Measurements from ENCODE around the gene GRAMD2A.

The GRAMD2A gene

DNA sequence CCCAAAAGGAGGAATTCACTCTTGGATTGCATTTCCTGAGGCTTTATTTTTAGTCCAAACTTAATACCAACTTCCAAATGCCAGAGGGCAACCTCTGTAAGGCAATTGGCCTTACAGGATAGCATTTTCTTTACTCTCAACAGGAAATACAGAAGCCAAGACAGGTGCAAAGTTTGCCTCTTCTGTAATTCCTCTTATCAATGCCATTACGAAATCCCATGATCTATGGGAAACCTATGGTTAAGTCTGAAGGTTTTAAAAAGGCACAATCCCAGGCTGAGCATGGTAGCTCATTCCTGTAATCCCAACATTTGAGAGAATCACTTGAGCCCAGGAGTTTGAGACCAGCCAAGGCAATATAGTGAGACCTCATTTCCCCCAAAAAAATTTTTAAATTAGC lies 18.5 kb upstream of the GRAMD2A start:
- no peak for DNase-seq

DNA sequence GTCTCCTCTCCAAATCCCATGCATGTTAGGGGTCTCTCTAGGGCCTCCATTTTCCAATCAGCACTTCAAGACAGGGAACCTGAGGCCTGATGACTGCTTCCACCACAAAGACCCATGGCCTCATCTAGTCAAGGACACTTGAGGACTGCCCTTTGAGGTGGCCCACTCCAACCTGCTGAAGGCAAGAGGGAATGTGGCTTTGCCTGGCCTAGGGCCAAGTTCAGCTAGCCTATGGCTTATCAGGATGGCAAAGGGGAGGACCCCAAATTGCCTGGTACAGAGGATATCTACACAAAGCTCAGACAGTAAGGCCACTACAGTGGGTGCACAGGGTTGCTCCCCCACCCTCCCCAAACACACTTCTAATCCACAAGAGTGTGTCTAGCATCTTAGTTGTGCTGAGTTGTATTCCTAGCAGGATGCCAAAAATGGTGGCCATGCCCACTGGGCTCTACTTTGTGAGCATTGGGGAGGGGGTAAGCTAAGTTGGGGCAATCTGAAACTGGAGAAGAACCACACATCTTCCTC lies 10.0 kb upstream of the GRAMD2A start:
- DNase-seq, result no peak

DNA sequence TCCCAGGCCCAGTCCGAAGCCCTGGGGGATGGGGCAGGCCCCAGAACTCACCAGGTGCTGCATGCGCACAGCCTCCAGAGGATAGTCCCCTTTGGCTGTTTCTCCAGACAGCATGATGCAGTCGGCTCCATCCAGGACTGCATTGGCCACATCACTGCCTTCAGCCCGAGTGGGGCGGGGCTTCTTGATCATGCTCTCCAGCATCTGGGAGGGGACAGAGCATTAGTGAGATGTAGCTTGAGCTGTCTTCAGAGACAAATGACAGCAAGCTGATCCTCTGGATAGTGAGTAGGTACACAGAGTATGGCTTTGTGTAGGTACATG lies 9.1 kb upstream of the GRAMD2A start:
- DNase-seq, result no peak

DNA sequence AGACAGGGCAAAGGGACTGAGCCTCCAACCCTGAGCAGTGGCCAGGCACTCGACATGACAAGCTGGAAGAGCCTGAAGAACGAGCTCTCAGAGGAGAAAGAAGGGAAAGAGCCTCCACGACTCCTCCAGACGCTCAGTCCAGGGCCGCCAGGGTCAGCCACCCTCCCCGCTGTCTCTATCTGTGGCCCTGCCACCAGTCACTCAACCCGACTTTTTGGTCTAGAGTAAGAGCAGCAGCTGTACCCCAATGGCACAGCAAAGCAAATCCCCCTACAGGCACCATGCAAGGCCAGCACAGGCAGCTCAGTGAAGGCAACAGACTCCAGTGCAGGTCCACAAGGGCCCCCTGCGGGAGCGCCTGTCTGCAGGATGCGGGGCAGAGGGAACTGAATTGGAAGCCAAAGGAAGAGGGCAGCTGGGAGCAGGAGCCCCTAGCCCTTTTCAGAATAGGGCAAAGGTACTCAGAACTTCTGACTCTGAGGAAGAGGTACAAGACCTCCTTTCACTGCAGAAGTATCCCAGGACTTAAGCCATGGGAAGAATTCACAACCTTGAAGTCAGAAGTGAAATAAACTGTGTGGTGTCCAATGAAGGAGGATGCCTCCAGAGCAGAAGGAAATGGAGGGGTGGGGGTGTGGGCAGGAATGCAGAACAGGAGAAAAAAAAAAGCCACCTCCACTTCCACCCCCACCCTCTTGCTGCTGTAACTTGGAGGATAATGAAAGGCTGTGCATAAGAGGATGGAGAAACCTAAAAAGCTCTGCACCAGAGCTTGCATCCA lies 8.5 kb upstream of the GRAMD2A start:
- DNase-seq, result no peak

DNA sequence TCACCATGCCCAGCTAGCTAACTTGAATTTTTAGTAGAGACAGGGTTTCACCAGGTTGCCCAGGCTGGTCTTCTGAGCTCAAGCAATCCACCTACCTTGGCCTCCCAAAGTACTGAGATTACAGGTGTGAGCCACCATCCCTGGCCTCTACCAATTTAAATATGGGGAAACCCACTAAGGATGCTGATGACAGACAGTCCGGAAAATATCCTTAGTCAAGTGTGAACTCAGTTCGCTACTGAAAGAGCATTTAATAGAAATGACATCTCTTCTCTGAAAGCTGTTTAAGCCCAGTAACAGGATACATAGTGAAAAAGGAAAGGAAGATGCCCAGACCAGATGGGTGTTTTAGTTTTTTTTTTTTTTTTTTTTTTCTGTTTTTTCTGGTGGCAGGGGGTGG lies 7.7 kb upstream of the GRAMD2A start:
- DNase-seq, result no peak

DNA sequence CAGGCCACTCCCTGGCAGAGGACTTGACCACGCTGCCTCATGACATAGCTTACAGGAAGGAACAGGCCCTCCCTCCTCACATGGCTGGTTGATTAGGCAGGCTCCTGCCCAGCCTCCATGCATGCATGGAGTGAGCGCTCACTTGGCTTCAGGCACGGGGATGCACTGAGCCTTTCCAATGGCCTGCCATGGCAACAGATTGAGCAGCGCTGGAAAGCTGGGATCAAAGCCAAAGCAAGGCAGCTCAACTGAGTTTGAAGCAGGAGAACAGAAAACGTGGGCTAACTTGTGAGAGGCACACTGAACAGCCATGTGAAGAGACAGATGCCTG lies 5.9 kb upstream of the GRAMD2A start:
- DNase-seq, result peak; percentile 19

DNA sequence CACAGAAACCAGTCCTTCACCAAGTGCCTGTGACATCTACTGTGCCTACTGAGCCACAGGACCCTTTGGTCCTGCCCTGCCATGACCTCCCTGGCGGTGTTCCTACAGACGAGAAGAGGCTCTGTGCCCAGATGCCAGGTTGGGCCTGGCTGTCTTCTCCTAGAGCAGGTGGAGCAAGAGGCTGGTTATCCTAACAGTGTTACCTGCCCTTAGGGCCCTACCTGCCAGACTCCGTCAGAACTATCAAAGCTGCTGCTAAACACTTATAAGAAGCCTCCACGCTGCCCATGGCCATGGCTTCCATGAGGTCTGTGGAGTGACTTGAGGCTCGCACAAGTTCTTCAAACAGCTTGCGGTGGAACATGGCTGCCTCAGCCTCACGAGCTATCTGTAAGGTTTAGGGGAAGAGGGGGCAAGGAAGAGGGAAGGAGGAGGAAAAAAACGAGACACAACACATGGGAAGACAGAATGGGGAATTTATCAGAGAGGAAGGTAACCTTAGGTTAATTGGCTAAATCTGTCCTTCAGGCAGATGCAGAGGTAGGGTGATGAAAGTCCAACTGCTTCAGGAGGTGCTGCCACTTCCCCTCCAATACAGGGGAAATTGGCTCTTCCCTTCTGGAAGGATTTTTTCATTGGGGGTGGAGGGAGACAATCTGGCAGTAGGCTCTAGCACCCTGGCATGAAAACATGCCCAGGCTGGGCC lies 5.4 kb upstream of the GRAMD2A start:
- DNase-seq, result no peak

DNA sequence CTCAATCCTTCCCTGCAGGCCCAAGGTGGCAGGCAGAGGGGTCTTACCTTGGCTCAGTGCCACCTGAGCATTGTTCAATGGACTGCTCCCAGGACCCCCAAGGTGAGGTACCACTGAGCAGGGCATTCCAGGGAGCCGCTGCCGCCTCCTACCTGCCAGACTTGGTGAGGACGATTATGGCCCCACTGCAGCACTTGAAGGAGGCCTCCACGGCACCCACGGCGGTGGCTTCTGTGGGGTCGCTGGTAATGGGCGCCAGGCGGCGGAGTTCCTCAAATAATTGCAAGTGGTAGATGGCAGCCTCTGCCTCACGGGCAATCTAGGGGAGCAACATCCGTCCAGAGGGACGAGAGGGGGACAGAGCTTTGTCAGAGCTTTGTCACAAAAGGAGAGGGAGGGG lies 4.7 kb upstream of the GRAMD2A start:
- DNase-seq, result no peak

DNA sequence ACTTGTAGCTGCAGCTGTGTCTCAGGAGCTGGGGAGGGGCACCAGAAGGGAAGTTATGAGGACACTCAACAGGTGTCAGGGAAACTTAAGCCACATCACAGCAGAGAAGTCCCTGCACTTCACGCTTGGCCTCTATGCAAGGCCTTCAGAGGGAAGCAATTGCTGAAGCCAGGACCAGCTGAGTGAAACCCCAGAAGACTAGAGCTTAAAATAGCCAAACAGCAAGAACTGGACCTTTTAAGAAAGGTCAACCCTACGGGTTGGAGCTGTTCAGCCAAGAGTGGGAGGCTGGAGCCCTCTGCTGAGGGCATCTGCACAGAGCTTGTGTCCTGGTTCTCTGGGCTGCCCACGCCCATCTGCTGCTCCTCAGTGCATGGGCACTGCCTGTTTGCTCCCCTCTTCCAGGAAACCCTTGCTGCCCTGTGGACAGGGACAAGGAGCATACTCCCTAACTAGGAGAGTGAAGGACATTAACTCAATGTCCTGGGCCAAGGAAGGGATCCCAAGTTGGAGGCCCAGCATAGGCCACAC lies 3.9 kb upstream of the GRAMD2A start:
- no peak for DNase-seq

DNA sequence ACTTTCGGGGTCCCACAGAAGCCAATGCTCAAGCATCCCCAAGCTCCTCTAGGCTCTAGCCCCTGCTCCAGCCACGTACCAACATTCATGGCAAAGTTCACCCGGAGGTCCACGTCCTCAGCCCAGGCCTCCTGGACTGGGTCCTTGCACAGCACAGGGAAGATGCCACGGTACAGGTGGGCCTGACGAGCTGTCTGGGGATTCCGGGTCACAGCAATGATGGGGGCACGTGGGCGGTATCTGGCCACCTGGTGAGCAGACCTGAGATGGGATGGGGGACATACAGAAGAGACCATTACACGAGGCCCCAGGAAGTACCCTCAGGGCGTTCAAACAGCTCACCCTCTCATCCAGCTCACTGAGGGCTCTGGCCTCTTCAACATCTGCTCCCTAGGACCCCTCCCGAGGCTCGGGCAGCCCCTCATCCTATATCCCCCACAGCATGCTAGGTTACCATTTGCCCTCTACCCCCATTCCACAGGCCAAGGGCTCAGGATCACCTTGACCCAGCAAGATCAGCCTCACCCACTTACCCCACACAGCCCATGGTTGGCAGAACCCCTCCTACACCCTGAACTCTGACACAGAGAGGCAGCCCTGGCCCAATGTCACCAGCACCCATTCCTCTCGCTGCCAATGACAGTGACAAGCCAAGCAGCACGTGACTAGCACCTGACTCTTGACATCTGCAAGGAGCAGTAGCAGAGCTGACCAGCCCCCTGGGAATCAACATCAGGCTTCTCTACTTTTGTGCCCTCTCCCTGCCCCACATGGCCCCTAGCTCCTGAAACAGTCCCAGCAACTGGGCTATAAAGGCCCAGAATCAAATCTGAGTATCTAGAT lies 3.0 kb upstream of the GRAMD2A start:
- no peak for DNase-seq

DNA sequence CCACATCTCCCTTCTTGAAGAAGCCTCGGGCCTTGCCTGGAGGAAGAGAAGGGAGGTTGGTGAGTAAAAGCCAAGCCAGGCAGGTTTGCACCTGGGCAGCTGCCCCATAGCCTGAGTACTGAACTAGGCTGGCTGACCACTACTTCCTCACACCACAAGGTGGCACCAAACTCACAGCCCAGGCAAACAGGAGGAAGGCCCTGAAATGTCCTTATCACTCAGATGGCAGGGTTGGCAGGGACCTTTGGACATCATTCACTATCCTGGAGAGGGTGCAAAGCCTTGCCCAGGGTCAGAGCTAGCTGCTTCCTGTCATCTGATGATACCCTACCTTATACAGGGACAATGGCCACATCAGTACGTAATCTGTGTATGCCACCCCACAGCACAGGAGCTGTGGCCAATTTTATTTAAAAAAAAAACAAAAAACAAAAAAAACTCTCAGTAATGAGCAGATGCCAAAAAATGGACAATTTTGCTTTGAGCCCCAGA lies 2.2 kb upstream of the GRAMD2A start:
- DNase-seq, result peak; percentile 41

DNA sequence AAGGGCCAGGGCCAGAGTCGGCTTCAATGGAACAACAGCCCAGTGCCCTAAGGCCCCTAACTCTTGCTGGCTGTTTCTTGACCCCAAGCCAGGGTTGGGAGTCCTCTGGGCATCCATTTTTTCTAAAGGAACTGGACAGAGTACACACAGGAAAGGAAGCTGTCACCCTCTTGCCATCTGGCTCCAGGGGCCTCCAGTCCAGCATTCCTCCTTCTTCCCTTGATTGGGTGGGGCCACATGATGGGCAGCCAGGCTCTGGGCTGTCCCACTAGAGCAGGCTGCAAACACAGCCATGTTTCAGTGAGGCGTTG lies 1.6 kb upstream of the GRAMD2A start:
- DNase-seq, result no peak

DNA sequence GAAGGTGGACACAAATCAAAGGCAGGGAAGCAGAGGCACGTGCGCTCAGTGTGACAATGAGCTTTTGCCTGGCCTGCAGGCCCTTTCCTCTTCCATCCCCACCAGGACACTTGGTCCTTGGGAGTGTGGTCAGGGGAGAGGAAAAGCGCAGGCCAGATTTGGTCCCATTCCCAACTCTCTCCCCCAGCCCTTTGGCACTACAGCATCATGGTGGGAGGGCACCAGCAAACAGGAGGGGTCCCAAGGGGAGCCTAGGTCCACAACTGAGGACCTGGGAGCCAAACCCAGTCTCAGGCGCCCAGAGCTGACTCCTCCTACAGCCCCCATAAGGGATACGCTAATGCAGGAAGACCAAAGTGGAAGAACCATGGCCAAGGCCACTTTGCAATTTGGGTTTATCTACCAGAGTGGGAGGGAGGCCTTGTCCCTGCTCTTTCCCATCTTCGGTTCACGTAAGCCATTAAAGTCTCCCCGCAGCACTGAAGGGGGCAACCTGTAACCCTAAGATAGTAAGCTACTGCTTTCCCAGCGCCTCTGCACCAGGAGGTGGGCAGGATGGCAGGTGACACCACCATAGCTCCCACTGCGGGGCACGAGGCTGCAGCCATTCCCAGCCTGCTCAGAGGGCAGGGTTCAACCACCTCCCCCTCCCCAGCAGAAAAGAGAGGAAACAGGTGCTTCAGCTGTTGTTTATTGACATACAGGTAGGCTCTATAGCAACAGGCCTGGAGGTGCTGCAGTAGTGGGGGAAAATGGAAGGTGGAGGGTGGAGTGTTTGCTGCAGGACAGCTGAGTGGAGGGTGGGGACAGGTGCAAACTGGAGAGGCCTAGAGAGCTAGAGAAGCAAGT lies 993 bp upstream of the GRAMD2A start:
- DNase-seq, result peak; percentile 87

DNA sequence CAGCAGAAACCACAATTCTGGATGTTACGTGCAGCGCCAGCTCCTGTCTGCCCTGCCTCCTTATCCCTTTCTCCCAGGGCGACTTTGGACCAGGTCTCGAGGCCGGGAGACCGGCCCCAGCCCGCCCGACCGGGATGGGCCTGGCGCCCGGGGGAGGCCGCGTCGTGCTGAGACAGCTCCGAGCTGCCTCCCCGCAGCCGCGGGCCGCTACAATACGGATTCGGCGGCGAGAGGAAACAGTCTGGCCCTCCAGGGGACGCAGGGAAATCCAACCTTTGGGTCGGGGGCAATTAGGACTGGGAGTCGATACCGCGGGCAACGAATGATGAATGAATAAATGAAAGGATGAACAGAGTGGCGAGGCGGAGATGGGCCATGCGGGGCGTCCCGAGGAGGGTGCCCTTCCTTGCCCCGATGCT lies 537 bp downstream of the GRAMD2A start:
- no peak for DNase-seq

DNA sequence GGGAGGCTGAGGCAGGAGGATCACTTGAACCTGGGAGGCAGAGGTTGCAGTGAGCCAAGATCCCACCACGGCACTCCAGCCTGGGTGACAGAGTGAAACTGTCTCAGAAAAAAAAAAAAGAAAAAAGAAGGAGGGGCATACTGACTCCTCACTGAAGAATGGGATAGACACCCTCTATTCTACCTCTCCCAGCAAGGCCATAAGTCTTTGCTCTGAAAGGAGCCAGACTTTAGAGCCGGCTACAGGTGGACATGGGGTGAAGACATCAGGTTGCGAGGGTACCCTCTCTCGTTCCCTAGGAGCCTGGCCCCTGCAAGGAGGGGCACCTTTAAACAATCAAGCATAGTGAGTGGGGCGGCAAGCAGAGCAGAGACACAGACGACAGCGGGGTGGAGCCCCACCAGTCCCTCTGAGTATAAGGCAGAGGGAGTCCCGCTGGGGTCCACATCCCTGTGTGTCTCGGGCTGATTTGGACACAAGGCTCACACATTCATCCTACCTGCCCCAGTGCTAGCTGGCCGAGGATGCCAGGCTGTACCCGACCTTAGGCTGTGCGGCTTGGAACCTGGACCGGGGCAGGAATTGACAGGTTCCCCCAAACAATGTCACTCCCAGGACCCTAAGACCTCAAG lies 1.1 kb downstream of the GRAMD2A start:
- no peak for DNase-seq

DNA sequence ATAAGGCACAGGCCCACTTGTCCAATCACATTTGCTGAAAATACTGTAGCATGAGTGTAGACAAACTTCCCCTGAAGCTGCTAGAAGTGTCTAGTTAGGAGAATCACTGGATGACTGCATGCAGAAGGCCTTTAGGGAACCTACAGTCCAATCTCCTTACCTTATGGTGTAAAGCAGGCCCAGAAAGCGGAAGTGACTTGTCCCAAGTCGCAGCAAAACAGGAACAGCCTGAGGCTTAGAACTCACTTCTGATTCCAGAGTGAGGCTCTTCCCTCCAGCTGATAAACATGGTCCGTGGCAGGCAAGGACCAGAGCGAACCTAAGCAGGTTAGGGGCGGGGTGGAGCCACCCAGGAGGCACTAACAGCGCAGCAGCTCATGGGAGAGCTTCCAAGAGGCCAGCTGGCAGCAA lies 2.5 kb downstream of the GRAMD2A start:
- DNase-seq, result no peak

DNA sequence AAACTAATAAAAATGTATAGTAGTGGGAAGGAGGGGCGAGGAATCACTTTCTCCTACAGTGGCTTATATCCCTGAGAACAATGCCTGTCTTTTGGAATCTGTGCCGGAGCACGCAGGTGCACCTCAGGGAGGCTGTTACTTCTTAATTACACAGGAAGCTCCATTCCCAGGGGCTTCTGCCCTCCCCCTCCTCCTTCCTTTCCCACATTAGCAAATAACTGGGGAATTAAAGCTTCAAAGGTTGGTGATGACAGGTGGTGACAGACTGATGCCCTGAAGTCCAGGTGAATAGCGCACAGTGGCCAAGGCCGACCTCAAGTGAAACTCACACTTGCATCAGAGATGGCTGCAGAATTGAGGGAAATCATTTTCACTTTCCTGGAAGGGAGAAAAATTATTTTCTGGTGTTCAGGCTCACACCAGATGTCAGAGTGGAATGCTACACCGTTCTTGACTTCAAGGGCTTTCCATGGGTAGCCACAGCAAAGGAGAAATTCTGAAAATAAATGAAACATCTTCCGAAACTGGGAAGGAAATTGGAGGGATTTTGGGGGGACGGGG lies 3.7 kb downstream of the GRAMD2A start:
- DNase-seq, result no peak

DNA sequence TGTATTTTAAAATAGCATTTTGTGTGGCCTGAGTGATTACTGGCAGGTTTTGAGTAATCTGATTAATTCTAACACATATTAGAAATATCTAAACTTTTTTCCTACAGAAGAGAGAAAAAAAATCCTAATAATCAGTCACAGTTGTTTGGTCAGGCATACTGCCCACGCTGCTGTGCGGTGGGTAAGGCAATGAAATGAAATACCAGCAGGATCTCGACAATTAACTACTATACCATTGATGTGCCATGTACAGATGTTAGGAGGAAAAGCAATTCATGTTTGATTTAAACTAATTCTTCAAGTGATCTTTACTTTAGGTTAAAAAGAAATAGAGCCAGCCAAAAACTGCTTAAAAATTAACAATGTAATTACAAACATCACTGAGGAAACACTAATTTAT lies 5.2 kb downstream of the GRAMD2A start:
- DNase-seq, result no peak

DNA sequence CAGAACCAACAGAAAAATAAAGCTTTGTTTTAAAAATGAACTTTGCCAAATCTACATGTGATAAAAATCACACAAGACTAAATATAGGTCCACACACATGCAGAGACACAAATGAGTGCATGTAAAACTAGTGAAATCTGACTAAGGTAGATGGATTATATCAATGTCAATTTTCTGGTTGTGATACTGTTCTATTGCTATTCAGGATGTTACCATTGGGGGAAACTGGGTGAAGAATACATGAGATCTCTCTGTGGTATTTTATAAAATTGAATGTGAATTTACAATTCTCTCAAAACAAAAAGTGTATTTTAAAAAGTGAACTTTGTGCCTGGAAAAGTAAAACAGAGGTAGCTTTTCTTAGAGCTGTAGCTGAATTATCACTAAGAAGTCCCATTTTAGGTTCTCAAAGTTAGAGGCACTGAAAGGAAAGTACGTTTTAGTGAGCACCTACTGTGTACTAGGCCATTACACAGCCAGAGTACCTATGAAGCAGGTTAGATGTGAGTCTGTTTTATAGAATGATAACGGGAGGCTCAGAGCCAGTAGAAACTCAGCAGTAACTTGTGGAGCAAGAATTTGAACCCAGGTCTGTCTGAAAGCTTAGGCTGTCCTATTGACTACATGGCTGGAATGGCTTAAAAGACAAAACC lies 8.2 kb downstream of the GRAMD2A start:
- no peak for DNase-seq

DNA sequence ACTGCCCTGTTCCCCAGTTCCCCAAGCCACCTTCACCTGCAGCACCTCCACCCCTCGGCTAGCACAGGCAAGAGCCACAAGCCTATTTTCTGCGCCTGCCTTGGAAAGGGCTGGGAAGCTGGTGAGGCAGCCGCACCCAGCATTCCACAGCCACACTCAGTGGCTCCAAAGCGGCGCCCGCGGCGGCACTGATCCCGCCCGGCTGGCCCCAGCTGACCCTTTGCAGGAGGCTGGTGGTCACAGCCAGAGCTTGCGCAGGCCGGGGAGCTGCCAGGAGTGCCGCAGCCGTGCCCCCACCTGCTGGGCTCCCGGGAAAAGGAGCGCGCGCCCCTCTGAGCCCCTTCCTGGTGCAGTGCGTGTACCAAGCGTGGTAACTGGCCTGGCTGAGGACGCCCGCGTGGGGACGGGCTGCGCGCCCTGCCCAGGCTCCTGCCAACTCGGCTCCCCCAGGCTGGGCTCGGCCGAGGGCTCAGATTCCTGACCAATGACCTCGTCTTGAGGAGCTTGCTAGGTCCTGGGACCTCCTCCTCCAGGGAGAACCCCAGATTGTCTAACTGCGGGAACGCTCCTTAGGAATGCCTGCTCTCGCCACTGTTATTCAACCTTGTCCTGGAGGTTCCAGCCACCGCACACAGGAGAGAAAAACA lies 13.3 kb downstream of the GRAMD2A start:
- DNase-seq, result no peak

DNA sequence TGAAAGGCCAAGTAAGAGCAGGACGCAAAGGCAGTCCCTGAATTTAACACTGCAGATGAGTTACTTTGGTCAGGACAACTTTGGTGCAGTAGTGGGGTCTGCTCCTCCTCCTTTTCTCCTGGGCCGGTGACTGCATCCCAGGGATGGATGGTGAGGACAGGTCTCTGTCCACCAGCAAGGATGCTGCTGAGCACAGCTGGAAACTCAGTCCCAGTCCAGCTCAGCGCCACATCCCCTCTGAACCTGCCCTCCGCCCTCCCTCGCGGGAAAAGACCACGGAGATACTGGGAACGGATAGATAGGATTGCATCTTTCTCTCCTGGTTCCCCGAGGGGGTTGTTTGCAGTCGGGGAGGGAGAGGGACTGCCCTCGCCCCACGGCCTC lies 13.8 kb downstream of the GRAMD2A start:
- no peak for DNase-seq

All from NCI-H774 (cell line).